Aorta (tissue), 5 donors: ENCODE results near the gene CMC1. TPM values are rescaled to one million over a fixed set of nuclear protein-coding genes. Genes with fewer than 3 reads are reported as not detected.

Experiments used
- ATAC-seq: fragments of 200-7000 bp; cut with Tn5 transposase; one replicate; pipeline ENCODE4 v1.9.1; 2022; ENCODE audit warnings: moderate library complexity; ENCODE audit not compliant: low FRiP score
- DNase-seq, 2 donors: peaks; one replicate each; pipeline ENCODE4 v3.0.0-alpha.2; 2020
- H3K27ac ChIP-seq, 2 donors: one replicate each; pipeline ENCODE4 v1.5.1; 2013; ENCODE audit warnings: low read length in 2 of 2, mild to moderate bottlenecking in 2 of 2, moderate library complexity in 2 of 2, control low read depth in 1 of 2, inconsistent platforms in 1 of 2, low read depth in 1 of 2
- H3K27me3 ChIP-seq, 2 donors: one replicate each; pipeline ENCODE4 v1.6.1; 2013; ENCODE audit warnings: control low read depth in 1 of 2, low read length in 1 of 2, mild to moderate bottlenecking in 1 of 2, moderate library complexity in 1 of 2; ENCODE audit not compliant: insufficient read depth in 2 of 2, control insufficient read depth in 1 of 2
- H3K36me3 ChIP-seq, 2 donors: one replicate each; pipeline ENCODE4 v1.6.1; 2013; ENCODE audit warnings: control low read depth in 1 of 2, low read length in 1 of 2, mild to moderate bottlenecking in 1 of 2; ENCODE audit not compliant: insufficient read depth in 2 of 2, control insufficient read depth in 1 of 2
- H3K4me1 ChIP-seq, 2 donors: one replicate each; pipeline ENCODE4 v1.6.1; 2013; ENCODE audit warnings: low read length in 2 of 2, control low read depth in 1 of 2, mild to moderate bottlenecking in 1 of 2, moderate library complexity in 1 of 2; ENCODE audit not compliant: insufficient read depth in 2 of 2, control insufficient read depth in 1 of 2
- H3K4me3 ChIP-seq, 2 donors: one replicate each; pipeline ENCODE4 v1.5.1; 2013; ENCODE audit warnings: low read length in 2 of 2, control low read depth in 1 of 2, mild to moderate bottlenecking in 1 of 2
- H3K9me3 ChIP-seq: one replicate; pipeline ENCODE4 v1.6.1; 2013; ENCODE audit warnings: mild to moderate bottlenecking, low read length; ENCODE audit not compliant: control insufficient read depth
- WGBS, 2 donors: extraction: QIAGEN DNeasy Blood & Tissue Kit; methylation state at CpG; one replicate each; pipeline ENCODE4 v1.1.7; 2013; 5-methylcytosine and 5-hydroxymethylcytosine counted together
- intact Hi-C, 2 donors: fragments of 100-400 bp; cut with DNase I; formaldehyde crosslinking; loops; one replicate each; pipeline versions ENCODE4 v1.14.2 to v1.15.0; 2022
- polyA plus RNA-seq, 2 donors: library from polyadenylated mRNA; stranded (reverse); fragments of 200-250 nt; gene quantifications; one replicate each; pipeline ENCODE4 v1.2.3, GENCODE V29; 2013
- total RNA-seq, 2 donors: library from RNA; stranded (reverse); fragmentation: NEBNext Ultra II Directional; extraction: Animal tissue kit (Norgen Biotek cat#: 25700); gene quantifications; one replicate each; pipeline ENCODE4 v1.2.1, GENCODE V29; 2021
- donor health status: healthy with polysubstance abuse.
- donor health status: Bipolar disorder and iron deficiency.
- donor health status: DM: no; HTN: no; CAD: no.
- donor health status: DM: no; HTN: no; CAD: no.
- donor health status: DM: yes; HTN: yes; CAD: no.

CMC1 gene
- total and polyA plus RNA-seq, 4 donors = 16.0 to 69.9 (median 20.1) TPM

- WGBS, 2 donors = 94 to 95% methylated on average over 1 of the region's 1 CpG
- no peak overlapping the region for H3K4me3 ChIP-seq
- no peaks in the 10 kb centered on the region for H3K4me1 ChIP-seq
Observed at GRCh38 chr3:28212681-28213080, 28.7 kb upstream of the CMC1 start.

DNA sequence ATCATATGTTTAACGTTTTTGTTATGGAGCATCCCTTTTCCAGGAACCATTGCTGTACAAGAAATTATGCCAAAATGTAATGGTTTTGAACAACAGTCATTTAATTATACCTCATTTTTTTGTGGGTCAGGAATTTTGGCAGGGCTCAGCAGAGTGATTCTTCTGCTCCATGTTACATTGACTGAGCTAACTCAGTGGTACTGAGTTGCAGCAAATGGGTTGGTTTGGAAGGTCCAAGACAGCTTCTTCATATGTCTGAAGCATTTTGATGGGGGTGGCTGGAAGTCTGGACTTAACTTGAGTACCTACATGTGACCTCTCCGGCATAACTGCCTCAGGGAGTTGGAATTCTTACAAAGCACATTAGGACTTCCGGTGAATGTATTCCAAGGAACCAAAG, 26.0 kb upstream of the CMC1 start:
- intact Hi-C loops = no loop called here
- no peaks in the 10 kb centered on the region for H3K27me3 ChIP-seq
- no peak for ATAC-seq

More at GRCh38 chr3:28212681-28213080, 28.7 kb upstream of the CMC1 start:
- H3K27ac ChIP-seq = no peak overlapping the region
- DNase-seq (no peak), ATAC-seq (no peak)
- intact Hi-C loops = no loop called here
- no peaks in the 10 kb centered on the region for H3K27me3 ChIP-seq
- H3K36me3 ChIP-seq = no peaks in the 10 kb centered on the region
- H3K9me3 ChIP-seq = peaks cover 7% of the 10 kb centered on the region

DNA sequence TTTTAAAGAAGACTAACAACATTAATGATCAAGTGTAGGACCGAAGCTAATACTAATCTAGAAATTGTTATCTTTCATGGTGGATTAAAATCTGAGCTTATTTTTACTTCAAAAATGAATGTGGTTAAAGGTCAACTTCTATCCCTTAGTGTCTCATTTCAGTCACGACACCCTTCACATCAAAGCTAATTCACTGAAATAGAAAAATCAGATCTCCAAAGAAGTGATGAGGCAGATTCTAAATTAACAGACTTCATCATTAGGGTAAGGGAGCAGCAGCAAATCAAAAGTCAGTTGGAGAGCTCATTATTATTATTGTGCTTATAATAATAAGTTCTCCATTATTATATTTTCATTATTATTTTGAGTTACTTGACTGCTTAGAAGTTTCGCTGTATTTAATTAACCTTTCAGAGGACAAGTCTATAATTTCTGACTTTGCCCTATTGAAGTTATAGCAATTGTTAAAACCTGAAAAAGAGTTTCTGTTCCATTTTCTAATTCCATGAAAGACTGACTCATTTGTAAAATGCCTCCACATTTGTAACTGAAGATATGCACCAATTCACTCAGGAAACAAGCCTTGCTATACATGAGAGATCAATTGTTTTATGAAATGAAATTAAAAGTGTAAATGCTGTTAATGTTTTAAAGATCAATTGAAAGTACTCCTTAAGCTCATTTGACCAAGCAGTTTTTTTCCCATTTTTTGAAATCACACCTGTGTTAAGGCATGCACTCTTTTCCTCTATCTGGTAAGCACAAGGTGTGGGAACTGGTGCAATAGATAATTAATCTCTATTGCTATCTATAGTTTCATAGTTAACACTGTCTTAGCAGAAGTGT, 23.1 kb upstream of the CMC1 start:
- ATAC-seq = no peak
- intact Hi-C loops = no loop called here

More for the DNA sequence above, 26.0 kb upstream of the CMC1 start:
- no peak overlapping the region for H3K27ac ChIP-seq
- H3K4me3 ChIP-seq = no peak overlapping the region
- H3K4me1 ChIP-seq = no peaks in the 10 kb centered on the region
- H3K36me3 ChIP-seq = no peaks in the 10 kb centered on the region
- WGBS, 2 donors = 91 to 92% methylated on average over 3 of the region's 3 CpGs
- peaks cover 7% of the 10 kb centered on the region for H3K9me3 ChIP-seq
- DNase-seq = no peak

DNA sequence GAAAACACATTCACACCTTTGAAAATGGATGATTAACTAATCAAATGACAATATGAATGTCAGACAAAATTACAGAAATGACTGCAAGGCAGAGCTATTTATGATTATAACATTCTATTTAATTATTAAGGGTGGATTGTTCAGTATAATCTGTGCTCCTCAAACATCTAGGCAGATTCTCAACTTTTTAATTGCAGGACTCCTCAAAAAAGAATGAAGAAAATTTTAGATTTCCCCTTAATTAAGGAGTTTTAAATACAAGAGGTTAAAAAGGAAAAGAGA, 22.6 kb upstream of the CMC1 start:
- no peak for DNase-seq
- Histone ChIP-seq H3K36me3 (no peaks in the 10 kb centered on the region), H3K9me3 (peaks cover 9% of the 10 kb centered on the region), H3K27ac (no peak overlapping the region), H3K27me3 (no peaks in the 10 kb centered on the region), H3K4me3 (no peak overlapping the region), H3K4me1 (no peaks in the 10 kb centered on the region)
- intact Hi-C loops = no loop called here
- no peak for ATAC-seq

More for the DNA sequence above, 23.1 kb upstream of the CMC1 start:
- Histone ChIP-seq H3K36me3 (no peaks in the 10 kb centered on the region), H3K9me3 (peaks cover 9% of the 10 kb centered on the region), H3K4me1 (no peaks in the 10 kb centered on the region), H3K27ac (no peak overlapping the region), H3K27me3 (no peaks in the 10 kb centered on the region), H3K4me3 (no peak overlapping the region)
- 86 to 90% methylated on average over 3 of the region's 3 CpGs for WGBS, 2 donors
- no peak for DNase-seq

- Histone ChIP-seq H3K36me3 (no peaks in the 10 kb centered on the region), H3K27me3 (no peaks in the 10 kb centered on the region), H3K4me3 (no peak overlapping the region), H3K9me3 (peaks cover 2% of the 10 kb centered on the region), H3K27ac (no peak overlapping the region), H3K4me1 (no peaks in the 10 kb centered on the region)
- ATAC-seq (no peak), DNase-seq (no peak)
- intact Hi-C loops = no loop called here
- WGBS, 2 donors = 90 to 91% methylated on average over 4 of the region's 4 CpGs
Observed at GRCh38 chr3:28224430-28224829, 17.0 kb upstream of the CMC1 start.

DNA sequence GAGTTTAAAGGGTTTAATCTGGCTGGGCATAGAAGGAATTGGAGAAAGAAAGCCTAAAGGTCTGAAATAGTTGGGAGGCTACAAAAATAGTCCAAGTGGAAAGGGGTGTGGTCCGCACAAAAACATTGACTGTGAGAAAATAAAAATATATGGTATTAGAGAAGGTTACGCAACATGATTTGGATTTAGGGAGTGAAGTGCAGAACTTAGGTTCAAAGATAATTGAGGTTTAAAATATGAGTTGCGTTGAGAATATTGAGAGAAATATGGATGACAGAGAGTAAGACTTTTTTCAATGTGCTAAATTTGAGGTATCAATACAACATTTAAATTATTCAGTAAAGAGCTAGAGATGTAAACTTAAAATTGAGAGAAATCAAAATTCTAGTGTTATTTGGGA, 15.4 kb upstream of the CMC1 start:
- H3K4me3 ChIP-seq = no peak overlapping the region
- no peak overlapping the region for H3K27ac ChIP-seq
- H3K9me3 ChIP-seq = no peaks in the 10 kb centered on the region
- H3K36me3 ChIP-seq = no peaks in the 10 kb centered on the region
- intact Hi-C loops = no loop called here
- H3K4me1 ChIP-seq = no peaks in the 10 kb centered on the region
- H3K27me3 ChIP-seq = no peaks in the 10 kb centered on the region
- WGBS, 2 donors = 93 to 96% methylated on average over 3 of the region's 3 CpGs
- DNase-seq (no peak), ATAC-seq (no peak)

DNA sequence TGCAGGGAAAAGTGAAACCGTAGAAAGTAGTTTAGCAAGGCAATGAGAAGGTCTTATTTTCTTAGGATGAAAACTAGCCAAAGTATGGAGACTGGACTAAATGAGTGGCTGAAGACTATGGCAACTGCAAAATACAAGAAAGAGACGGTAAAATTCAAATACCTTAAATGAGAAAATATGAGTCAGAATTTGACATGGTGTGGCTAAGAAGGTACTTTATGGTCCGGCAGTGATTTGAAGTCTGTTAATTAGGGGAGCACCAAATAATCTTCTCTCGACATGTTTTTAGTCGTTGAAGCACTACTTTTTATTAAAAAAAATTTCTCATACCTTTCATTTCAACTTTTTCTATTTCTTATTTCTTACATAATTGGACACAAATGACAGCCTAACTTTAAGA, 12.8 kb upstream of the CMC1 start:
- Histone ChIP-seq H3K36me3 (no peaks in the 10 kb centered on the region), H3K9me3 (no peaks in the 10 kb centered on the region), H3K27me3 (no peaks in the 10 kb centered on the region), H3K4me3 (no peak overlapping the region), H3K4me1 (no peaks in the 10 kb centered on the region), H3K27ac (no peak overlapping the region)
- DNase-seq = no peak
- intact Hi-C loops = no loop called here
- no peak for ATAC-seq
- 95 to 96% methylated on average over 5 of the region's 5 CpGs for WGBS, 2 donors

DNA sequence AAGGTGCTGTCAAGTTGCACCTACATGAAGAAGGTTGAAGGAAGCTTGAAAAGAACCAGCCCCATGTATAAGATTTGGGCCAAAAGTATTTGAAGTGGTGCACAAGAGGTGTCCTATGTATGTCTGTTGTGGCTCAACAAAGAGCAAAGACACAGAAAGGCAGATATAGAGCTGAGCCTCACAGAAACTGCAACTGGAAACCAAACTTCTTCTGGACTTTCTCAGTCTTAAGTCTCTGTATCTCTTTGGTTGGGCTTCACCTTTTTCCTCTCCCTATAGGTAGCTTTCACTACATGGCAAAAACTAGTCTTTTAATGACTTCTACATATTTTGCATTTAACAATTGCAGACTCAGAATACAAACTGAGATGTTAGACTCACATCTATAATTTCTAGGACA, 8.8 kb upstream of the CMC1 start:
- no peak for DNase-seq
- no peak overlapping the region for H3K4me3 ChIP-seq
- intact Hi-C loops = no loop called here
- H3K36me3 ChIP-seq = no peaks in the 10 kb centered on the region
- no peak overlapping the region for H3K27ac ChIP-seq
- ATAC-seq = no peak
- H3K27me3 ChIP-seq = no peaks in the 10 kb centered on the region
- no peaks in the 10 kb centered on the region for H3K4me1 ChIP-seq
- H3K9me3 ChIP-seq = no peaks in the 10 kb centered on the region

GRCh38 chr3:28234454-28234853, 7.0 kb upstream of the CMC1 start:
- intact Hi-C loops = no loop called here
- no peak overlapping the region for H3K27ac ChIP-seq
- DNase-seq = no peak
- no peak overlapping the region for H3K4me3 ChIP-seq
- H3K9me3 ChIP-seq = no peaks in the 10 kb centered on the region
- H3K36me3 ChIP-seq = no peaks in the 10 kb centered on the region
- no peak for ATAC-seq
- H3K27me3 ChIP-seq = no peaks in the 10 kb centered on the region
- H3K4me1 ChIP-seq = no peaks in the 10 kb centered on the region
